Heart left ventricle (tissue), 16 donors: Measurements from ENCODE around the gene FAHD2B. TPM values are rescaled to one million over a fixed set of nuclear protein-coding genes. Genes with fewer than 3 reads are reported as not detected.
"Not testable (repeated sequence)": the region's sequence is repeated elsewhere in the genome, so short reads cannot be mapped to it uniquely, and the experiment has no call there.

Experiments used
- ATAC-seq, 4 donors: fragments of 200-7000 bp; cut with Tn5 transposase; one replicate each; pipeline ENCODE4 v1.9.1; 2020 to 2022; ENCODE audit warnings: moderate library complexity in 4 of 4, mild to moderate bottlenecking in 3 of 4, moderate number of reproducible peaks in 1 of 4
- DNase-seq, 5 donors: peaks; one replicate each; pipeline ENCODE4 v3.0.0-alpha.2; 2020
- H3K27ac ChIP-seq, 12 donors: fragments of 200-600 bp; sonication (generic) in 4 of 12; one replicate each; pipeline versions ENCODE4 v1.5.0 to v1.8.0; 2016 to 2022; ENCODE audit warnings: mild to moderate bottlenecking in 2 of 12
- H3K27me3 ChIP-seq, 9 donors: fragments of 200-600 bp; sonication (generic) in 2 of 9; one replicate each; pipeline versions ENCODE4 v1.5.1 to v1.8.0; 2016 to 2022; ENCODE audit warnings: mild to moderate bottlenecking in 3 of 9
- H3K36me3 ChIP-seq, 9 donors: fragments of 200-600 bp; sonication (generic) in 2 of 9; one replicate each; pipeline versions ENCODE4 v1.5.0 to v1.8.0; 2018 to 2022; ENCODE audit warnings: mild to moderate bottlenecking in 2 of 9
- H3K4me1 ChIP-seq, 12 donors: fragments of 200-600 bp; sonication (generic) in 4 of 12; one replicate each; pipeline versions ENCODE4 v1.5.0 to v1.8.0; 2016 to 2022; ENCODE audit warnings: mild to moderate bottlenecking in 3 of 12
- H3K4me3 ChIP-seq, 12 donors: fragments of 200-600 bp; sonication (generic) in 4 of 12; one replicate each; pipeline versions ENCODE4 v1.5.0 to v1.8.0; 2017 to 2022; ENCODE audit warnings: mild to moderate bottlenecking in 9 of 12, moderate library complexity in 4 of 12
- H3K9me3 ChIP-seq, 12 donors: fragments of 200-600 bp; sonication (generic) in 4 of 12; one replicate each; pipeline versions ENCODE4 v1.5.0 to v1.8.0; 2016 to 2022; ENCODE audit warnings: mild to moderate bottlenecking in 1 of 12
- CTCF ChIP-seq, 12 donors: fragments of 200-600 bp; sonication (generic) in 4 of 12; IDR thresholded peaks; one replicate each; pipeline versions ENCODE4 v1.5.0 to v1.8.0; 2018 to 2022; ENCODE audit warnings: antibody characterized with exemption in 12 of 12, mild to moderate bottlenecking in 5 of 12
- POLR2A ChIP-seq, 2 donors: fragments of 450-650 bp; IDR thresholded peaks; one replicate each; pipeline ENCODE4 v1.6.1; 2017; ENCODE audit warnings: antibody characterized with exemption in 2 of 2, mild to moderate bottlenecking in 2 of 2, moderate library complexity in 2 of 2
- WGBS, 4 donors: extraction: QIAGEN DNeasy Blood & Tissue Kit in 2 of 4; methylation state at CpG; one replicate each; pipeline versions ENCODE4 v1.1.5 to v1.1.7; 2013 to 2018; 5-methylcytosine and 5-hydroxymethylcytosine counted together
- intact Hi-C, 10 donors: fragments of 100-400 bp; cut with DNase I; formaldehyde crosslinking; loops; one replicate each; pipeline versions ENCODE4 v1.11.1 to v1.14.2; 2022
- long read RNA-seq, 3 donors: library from polyadenylated mRNA; unstranded; transcript quantifications; one replicate each; pipeline ENCODE4 v2.0.0, GENCODE V29; 2020 to 2021
- polyA plus RNA-seq, 2 donors: library from polyadenylated mRNA; stranded (reverse); fragments of 200-250 nt; gene quantifications; one replicate each; pipeline ENCODE4 v1.2.3, GENCODE V29; 2013
- total RNA-seq, 9 donors: library from RNA; depleted of rRNA in 2 of 9; stranded (reverse); fragments of >200 nt in 2 of 9; fragmentation: NEBNext Ultra II Directional in 3 of 9; extraction: Animal tissue kit (Norgen Biotek cat#: 25700) in 3 of 9; gene quantifications; one replicate each; pipeline versions ENCODE4 v1.1.0 to v1.2.4, GENCODE V29; 2016 to 2023
- donor health status: ischemic (EF 13 %, LVEDD 7.1; RV severe dilation, severe dysfunction).
- donor health status: healthy with polysubstance abuse.
- donor health status: DM: no; HTN: yes; CAD: no.
- donor health status: DM: no; HTN: no; CAD: no.
- donor health status: ischemic (EF 25% LVEDD 6.9; RV normal size, moderate dysfunction).
- donor health status: ischemic (EF 25% LVEDD 5.7; RV mildly dilated, moderate dysfunction).
- donor health status: healthy.
- donor health status: DM: yes; HTN: yes; CAD: no.
- donor health status: ischemic (EF 35%, LVEDD 5.7; RV mildly dilated, moderate dysfunction).
- donor health status: nonischemic (EF 11% LVEDD 7.7; RV severe dilation, severe dysfunction).
- donor health status: DM: yes; HTN: yes; CAD: no.
- donor health status: PGD.
- donor health status: ischemic (EF 29% LVEDD 5.4; RV normal size, mild dysfunction).
- donor health status: nonischemic (EF 23%, LVEDD 6.1; RV moderate dilation, normal function).

FAHD2B gene
- total RNA-seq (10 to 100 TPM; 19.1 to 37.6 (median 21.9) TPM), polyA plus RNA-seq (10 to 100 TPM; 16.1 to 21.1 TPM)
- long read RNA-seq, donor 1, transcript FAHD2B-201 (8 exons, 1,305 nt), result minor isoform, 5 of 62 reads
- long read RNA-seq, donor 1, transcript FAHD2B-202 (9 exons, 1,388 nt), result major isoform, 47 of 62 reads
- long read RNA-seq, donor 1, partial matches to known transcripts, result 2 of 62 reads
- long read RNA-seq, donor 1, other reads (novel, unspliced or antisense), result 8 of 62 reads
- long read RNA-seq, donor 2, transcript FAHD2B-202 (9 exons, 1,388 nt), result major isoform, 92 of 132 reads
- long read RNA-seq, donor 2, transcript FAHD2B-201 (8 exons, 1,305 nt), result minor isoform, 19 of 132 reads
- long read RNA-seq, donor 2, partial matches to known transcripts, result 2 of 132 reads
- long read RNA-seq, donor 2, other reads (novel, unspliced or antisense), result 19 of 132 reads
- long read RNA-seq, donor 3, transcript FAHD2B-202 (9 exons, 1,388 nt), result major isoform, 19 of 31 reads
- long read RNA-seq, donor 3, partial matches to known transcripts, result 1 of 31 reads
- long read RNA-seq, donor 3, other reads (novel, unspliced or antisense), result 7 of 31 reads

GRCh38 chr2:97094772-97095611, at the start of gene FAHD2B:
FAHD2B (minus strand) TSS chr2:97094882; CDS start chr2:97091706, 3,176 bp downstream.
- H3K27me3 ChIP-seq, intact Hi-C loops, H3K36me3 ChIP-seq, H3K9me3 ChIP-seq, H3K4me1 ChIP-seq: not testable (repeated sequence)
- H3K4me3 ChIP-seq, result peak within 1 kb of the TSS in 11 of 12 donors; percentile 34 to 62 (median 51)
- H3K27ac ChIP-seq, result peak within 1 kb of the TSS in 10 of 12 donors; percentile 9 to 77 (median 64)
- 4 to 16% (median 9%) methylated on average over 4 to 43 of the region's 48 CpGs for WGBS, 4 donors
- ATAC-seq (peak; percentile 92 to 98 (median 96)), DNase-seq (peak; percentile 82 to 92 (median 89))

- not testable (repeated sequence) for ATAC-seq
These were observed 49.3 kb upstream of the FAHD2B start for GRCh38 chr2:97144016-97144415.

GRCh38 chr2:97129090-97129489, 34.4 kb upstream of the FAHD2B start:
- H3K9me3 ChIP-seq, H3K27ac ChIP-seq, H3K4me3 ChIP-seq, DNase-seq, H3K4me1 ChIP-seq, intact Hi-C loops, ATAC-seq, H3K27me3 ChIP-seq: not testable (repeated sequence)
- WGBS, 4 donors, result 97 to 100% (median 99%) methylated on average over 2 of the region's 2 CpGs
- peaks cover 0 to 27% (median 0%) of the 10 kb centered on the region in 9 donors for H3K36me3 ChIP-seq

More at GRCh38 chr2:97144016-97144415, 49.3 kb upstream of the FAHD2B start:
- intact Hi-C loops, H3K27me3 ChIP-seq, H3K4me3 ChIP-seq, DNase-seq, H3K4me1 ChIP-seq, H3K9me3 ChIP-seq, H3K27ac ChIP-seq: not testable (repeated sequence)
- 51 to 59% (median 56%) methylated on average over 3 of the region's 3 CpGs for WGBS, 4 donors
- peaks cover 0 to 39% (median 16%) of the 10 kb centered on the region in 9 donors for H3K36me3 ChIP-seq

- H3K4me3 ChIP-seq, result peak overlapping the region; percentile 35 to 98 (median 80)
- not testable (repeated sequence) for H3K4me1 ChIP-seq, H3K27me3 ChIP-seq, H3K36me3 ChIP-seq, H3K9me3 ChIP-seq
- intact Hi-C loops, result loop anchor here in 3 of 10 donors (2.0 to 10.0 kb wide), 5 partner anchors 102 to 269 kb away; partner anchors contain the start of genes ANKRD23 (in 1 of the 3) and ANKRD39 (in 1 of the 3)
- 1 to 5% (median 2%) methylated on average over 5 to 16 of the region's 18 CpGs for WGBS, 4 donors
- peak in 2 of 5 donors; percentile 22 to 67 for DNase-seq
- peak overlapping the region in 11 of 12 donors; percentile 61 to 98 (median 90) for H3K27ac ChIP-seq
- ATAC-seq, result peak; percentile 36 to 68 (median 46)
These were observed 19.2 kb upstream of the FAHD2B start for GRCh38 chr2:97113882-97114255.

- intact Hi-C loops, result loop anchor here in 3 of 10 donors (2.0 to 10.0 kb wide), 5 partner anchors 101 to 268 kb away; partner anchors contain the start of genes ANKRD23 (in 1 of the 3) and ANKRD39 (in 1 of the 3)
- ATAC-seq (peak; percentile 90 to 97 (median 95)), DNase-seq (peak; percentile 81 to 92 (median 84))
- peak within 1 kb of the TSS; percentile 81 to 98 (median 90) for H3K27ac ChIP-seq
- H3K4me3 ChIP-seq, result peak within 1 kb of the TSS; percentile 35 to 98 (median 80)
- 0% methylated on average over 6 to 57 of the region's 74 CpGs for WGBS, 4 donors
- TF ChIP-seq POLR2A (IDR thresholded peaks at IDR 0.05) (peak in 1 of 2 donors; percentile 56), CTCF (IDR thresholded peaks at IDR 0.05) (peak; percentile 34 to 70 (median 54))
- not testable (repeated sequence) for H3K36me3 ChIP-seq, H3K9me3 ChIP-seq, H3K27me3 ChIP-seq, H3K4me1 ChIP-seq
These were observed 18.6 kb upstream of the FAHD2B start, which contains the start of gene ANKRD36 for GRCh38 chr2:97113050-97113881. ANKRD36 (plus strand) TSS chr2:97113153; CDS start chr2:97113740, 587 bp downstream.
